DMS79 treated with DMSO at 0.1 percent for 48 hours (cell line): ENCODE results near the gene FRAT1.
"Not testable (repeated sequence)": the region's sequence is repeated elsewhere in the genome, so short reads cannot be mapped to it uniquely, and the experiment has no call there.

Experiments used
- DNase-seq: peaks from one replicate; lab custom pipeline; 2025; lab: John Stamatoyannopoulos, UW

Gene FRAT1

GRCh38 chr10:97335188-97335619, 16.1 kb downstream of the FRAT1 start:
- no peak for DNase-seq

GRCh38 chr10:97336006-97336405, 16.9 kb downstream of the FRAT1 start:
- DNase-seq = no peak

GRCh38 chr10:97336446-97336845, 17.4 kb downstream of the FRAT1 start:
- DNase-seq = no peak

- DNase-seq = no peak
These were observed 18.1 kb downstream of the FRAT1 start for GRCh38 chr10:97336942-97337831.

- DNase-seq = no peak
These were observed 19.0 kb downstream of the FRAT1 start for GRCh38 chr10:97338041-97338440.

GRCh38 chr10:97341416-97341815, 22.3 kb downstream of the FRAT1 start:
- no peak for DNase-seq

- DNase-seq = not testable (repeated sequence)
These were observed 24.6 kb downstream of the FRAT1 start for GRCh38 chr10:97343664-97344063.

- DNase-seq = no peak
These were observed 28.2 kb downstream of the FRAT1 start for GRCh38 chr10:97347317-97347716.

GRCh38 chr10:97349752-97350513, 30.9 kb downstream of the FRAT1 start:
- DNase-seq = no peak

GRCh38 chr10:97353945-97354344, 34.9 kb downstream of the FRAT1 start:
- DNase-seq = no peak

- no peak for DNase-seq
These were observed 36.5 kb downstream of the FRAT1 start for GRCh38 chr10:97355571-97355975.

- no peak for DNase-seq
These were observed 37.3 kb downstream of the FRAT1 start for GRCh38 chr10:97356318-97356914.

- no peak for DNase-seq
These were observed 37.8 kb downstream of the FRAT1 start for GRCh38 chr10:97356918-97357317.

GRCh38 chr10:97358349-97358748, 39.3 kb downstream of the FRAT1 start:
- DNase-seq = no peak

- no peak for DNase-seq
These were observed 39.7 kb downstream of the FRAT1 start for GRCh38 chr10:97358781-97359180.

GRCh38 chr10:97360705-97361536, 41.9 kb downstream of the FRAT1 start:
- no peak for DNase-seq

- DNase-seq = no peak
These were observed 42.4 kb downstream of the FRAT1 start for GRCh38 chr10:97361537-97361901.

- DNase-seq = no peak
These were observed 43.4 kb downstream of the FRAT1 start for GRCh38 chr10:97362310-97363033.

- no peak for DNase-seq
These were observed 44.0 kb downstream of the FRAT1 start for GRCh38 chr10:97363071-97363470.

- no peak for DNase-seq
These were observed 46.8 kb downstream of the FRAT1 start for GRCh38 chr10:97365761-97366351.

- DNase-seq = no peak
These were observed 47.5 kb downstream of the FRAT1 start for GRCh38 chr10:97366572-97366971.
